ENCODE results near the gene WASF3.
"Not testable (repeated sequence)": the region's sequence is repeated elsewhere in the genome, so short reads cannot be mapped to it uniquely, and the experiment has no call there.

The WASF3 gene

GRCh38 chr13:26624572-26624971, 67.1 kb downstream of the WASF3 start:
- no peak for DNase-seq (ENCODE audit: low read depth in 2 of 2)

- DNase-seq (ENCODE audit: low read depth in 2 of 2): no peak
Observed at GRCh38 chr13:26626271-26626670, 68.8 kb downstream of the WASF3 start.

GRCh38 chr13:26628706-26629105, 71.2 kb downstream of the WASF3 start:
- no peak for DNase-seq (ENCODE audit: low read depth in 2 of 2)

GRCh38 chr13:26629260-26629825, 71.9 kb downstream of the WASF3 start:
- no peak for DNase-seq (ENCODE audit: low read depth in 2 of 2)

GRCh38 chr13:26635634-26636033, 78.2 kb downstream of the WASF3 start:
- DNase-seq (ENCODE audit: low read depth in 2 of 2): not testable (repeated sequence)

GRCh38 chr13:26636073-26636472, 78.6 kb downstream of the WASF3 start:
- not testable (repeated sequence) for DNase-seq (ENCODE audit: low read depth in 2 of 2)

GRCh38 chr13:26646603-26647002, 89.1 kb downstream of the WASF3 start:
- DNase-seq (ENCODE audit: low read depth in 2 of 2): no peak

GRCh38 chr13:26651234-26651633, 93.8 kb downstream of the WASF3 start:
- no peak for DNase-seq (ENCODE audit: low read depth in 2 of 2)

GRCh38 chr13:26653310-26653709, 95.8 kb downstream of the WASF3 start:
- DNase-seq (ENCODE audit: low read depth in 2 of 2): no peak

GRCh38 chr13:26653842-26654241, 96.4 kb downstream of the WASF3 start:
- no peak for DNase-seq (ENCODE audit: low read depth in 2 of 2)

- DNase-seq (ENCODE audit: low read depth in 2 of 2): no peak
Observed at GRCh38 chr13:26656919-26657318, 99.4 kb downstream of the WASF3 start.

- DNase-seq (ENCODE audit: low read depth in 2 of 2): no peak
Observed at GRCh38 chr13:26658448-26659385, 101.2 kb downstream of the WASF3 start.

- no peak for DNase-seq (ENCODE audit: low read depth in 2 of 2)
Observed at GRCh38 chr13:26660185-26660584, 102.7 kb downstream of the WASF3 start.

GRCh38 chr13:26660766-26661165, 103.3 kb downstream of the WASF3 start:
- no peak for DNase-seq (ENCODE audit: low read depth in 2 of 2)

- DNase-seq (ENCODE audit: low read depth in 2 of 2): no peak
Observed at GRCh38 chr13:26663791-26664190, 106.3 kb downstream of the WASF3 start.

GRCh38 chr13:26664286-26664685, 106.8 kb downstream of the WASF3 start:
- no peak for DNase-seq (ENCODE audit: low read depth in 2 of 2)

- no peak for DNase-seq (ENCODE audit: low read depth in 2 of 2)
Observed at GRCh38 chr13:26664876-26665275, 107.4 kb downstream of the WASF3 start.

GRCh38 chr13:26668357-26669146, 111.1 kb downstream of the WASF3 start:
- DNase-seq (ENCODE audit: low read depth in 2 of 2): no peak

- DNase-seq (ENCODE audit: low read depth in 2 of 2): no peak
Observed at GRCh38 chr13:26673890-26674289, 116.4 kb downstream of the WASF3 start.

- no peak for DNase-seq (ENCODE audit: low read depth in 2 of 2)
Observed at GRCh38 chr13:26677156-26677555, 119.7 kb downstream of the WASF3 start.

GRCh38 chr13:26678330-26678729, 120.8 kb downstream of the WASF3 start:
- no peak for DNase-seq (ENCODE audit: low read depth in 2 of 2)

- no peak for DNase-seq (ENCODE audit: low read depth in 2 of 2)
Observed at GRCh38 chr13:26678796-26679195, 121.3 kb downstream of the WASF3 start.
